Right ventricle myocardium superior (tissue), 1 donor: Measurements from ENCODE around the gene ELMO2. TPM values are rescaled to one million over a fixed set of nuclear protein-coding genes. Genes with fewer than 3 reads are reported as not detected.

Experiments
- ATAC-seq: fragments of 200-7000 bp; cut with Tn5 transposase; one replicate; pipeline ENCODE4 v1.9.1; 2020; ENCODE audit warnings: mild to moderate bottlenecking; ENCODE audit not compliant: poor library complexity
- DNase-seq: peaks from one replicate; pipeline ENCODE4 v3.0.0-alpha.2; 2020
- intact Hi-C: fragments of 100-400 bp; cut with DNase I; formaldehyde crosslinking; loops from one replicate; pipeline ENCODE4 v1.11.2; 2022
- total RNA-seq: library from RNA; stranded (reverse); fragmentation: NEBNext Ultra II Directional; extraction: Animal tissue kit (Norgen Biotek cat#: 25700); gene quantifications from one replicate; pipeline ENCODE4 v1.2.1, GENCODE V29; 2021
- donor health status: DM: no; HTN: yes; CAD: no; lungs with severe emphysema.

Gene ELMO2
- total RNA-seq, 1 donor from 2014 or later: 33.9 TPM

DNA sequence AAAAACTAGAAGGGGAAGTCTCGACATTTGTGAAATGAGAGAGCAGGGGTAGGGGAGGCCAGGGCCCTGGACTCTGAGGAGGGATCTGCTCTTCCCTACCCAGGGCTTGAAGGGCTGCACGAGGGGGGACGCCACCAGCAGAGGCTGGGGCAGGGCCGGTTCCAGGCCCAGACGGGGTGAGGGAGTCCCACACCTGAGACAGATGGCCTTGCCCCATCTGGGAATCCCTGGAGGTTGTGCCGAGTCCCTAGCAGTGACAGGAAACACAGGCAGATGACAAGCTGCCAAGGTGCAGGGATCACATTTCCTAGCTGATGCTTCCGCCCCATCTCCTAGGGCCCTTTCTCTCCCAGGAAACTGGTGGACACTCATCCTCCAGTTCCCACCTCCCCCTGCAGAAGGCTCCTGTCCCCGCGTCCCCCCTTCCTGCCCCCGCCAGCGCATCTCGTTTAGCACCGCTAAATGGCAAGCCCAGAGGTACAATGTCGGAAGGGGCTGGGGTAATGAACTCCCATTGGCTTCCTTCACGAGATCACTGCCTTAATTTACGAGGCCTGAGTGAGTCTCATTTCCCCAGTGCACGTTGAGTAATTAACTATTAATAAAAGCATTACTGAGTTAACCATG is 63.0 kb downstream of the ELMO2 start:
- ATAC-seq (no peak), DNase-seq (no peak)
- intact Hi-C loops: no loop called here

DNA sequence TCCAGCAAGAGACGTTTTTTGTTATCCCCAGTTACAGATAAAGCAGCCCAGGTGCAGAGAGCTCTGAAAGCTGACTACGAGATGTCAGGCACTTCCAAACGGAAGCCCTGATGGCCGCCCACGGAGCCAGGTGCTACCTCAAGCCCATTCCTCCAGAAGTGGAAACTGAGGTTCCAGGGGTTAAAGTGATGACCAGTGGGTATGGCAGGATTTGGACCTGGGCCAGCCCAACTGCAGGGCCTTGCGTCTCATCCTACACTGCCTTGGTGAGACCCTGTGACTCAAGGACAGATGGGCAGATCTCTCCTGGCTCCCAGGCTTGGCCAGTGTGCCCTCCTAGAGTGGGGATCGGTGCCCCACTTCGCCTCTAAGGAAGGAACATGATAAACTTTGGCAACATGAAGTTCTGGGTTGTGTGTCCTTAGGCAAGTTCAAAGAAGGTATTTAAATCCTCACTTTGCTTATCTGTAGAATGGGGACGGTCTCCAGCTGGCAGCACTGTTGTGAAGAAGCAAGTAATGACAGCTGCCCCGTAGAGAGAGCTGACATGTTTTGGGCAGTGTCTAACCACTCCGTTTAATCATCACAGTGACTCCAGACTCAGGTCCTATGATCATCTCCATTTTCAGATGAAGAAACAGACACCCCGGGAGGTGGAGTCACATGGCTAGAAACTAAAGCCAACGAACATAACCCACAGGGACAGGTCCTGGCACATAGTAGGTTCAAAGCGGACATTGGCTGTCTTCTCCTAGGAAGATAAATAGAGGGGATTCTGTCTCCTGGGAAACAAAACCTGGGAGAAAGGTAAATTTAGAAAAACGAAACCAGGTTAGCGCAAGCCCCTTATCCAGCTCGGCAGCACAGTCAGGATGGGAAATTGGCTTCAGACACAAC is 63.7 kb downstream of the ELMO2 start:
- no peak for DNase-seq
- intact Hi-C loops: no loop called here
- no peak for ATAC-seq

DNA sequence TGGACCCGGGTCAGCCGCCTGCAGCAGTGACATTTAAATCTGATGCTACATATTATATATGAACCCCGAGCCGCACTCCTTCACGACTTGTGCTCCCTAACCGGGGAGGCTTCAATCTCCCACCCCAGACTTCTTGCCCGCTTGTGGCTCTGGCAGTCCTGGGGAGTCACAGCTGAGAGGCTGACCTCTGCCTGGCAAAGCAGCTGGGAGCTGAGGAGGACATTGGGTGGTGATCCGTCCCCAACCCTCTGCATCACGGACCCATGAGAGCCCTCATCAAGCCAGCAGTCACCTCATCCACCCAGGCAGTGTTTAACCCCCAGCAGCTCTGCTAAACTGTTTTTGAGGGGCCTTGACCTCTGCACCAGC is 64.4 kb downstream of the ELMO2 start:
- DNase-seq (no peak), ATAC-seq (no peak)
- intact Hi-C loops: no loop called here

DNA sequence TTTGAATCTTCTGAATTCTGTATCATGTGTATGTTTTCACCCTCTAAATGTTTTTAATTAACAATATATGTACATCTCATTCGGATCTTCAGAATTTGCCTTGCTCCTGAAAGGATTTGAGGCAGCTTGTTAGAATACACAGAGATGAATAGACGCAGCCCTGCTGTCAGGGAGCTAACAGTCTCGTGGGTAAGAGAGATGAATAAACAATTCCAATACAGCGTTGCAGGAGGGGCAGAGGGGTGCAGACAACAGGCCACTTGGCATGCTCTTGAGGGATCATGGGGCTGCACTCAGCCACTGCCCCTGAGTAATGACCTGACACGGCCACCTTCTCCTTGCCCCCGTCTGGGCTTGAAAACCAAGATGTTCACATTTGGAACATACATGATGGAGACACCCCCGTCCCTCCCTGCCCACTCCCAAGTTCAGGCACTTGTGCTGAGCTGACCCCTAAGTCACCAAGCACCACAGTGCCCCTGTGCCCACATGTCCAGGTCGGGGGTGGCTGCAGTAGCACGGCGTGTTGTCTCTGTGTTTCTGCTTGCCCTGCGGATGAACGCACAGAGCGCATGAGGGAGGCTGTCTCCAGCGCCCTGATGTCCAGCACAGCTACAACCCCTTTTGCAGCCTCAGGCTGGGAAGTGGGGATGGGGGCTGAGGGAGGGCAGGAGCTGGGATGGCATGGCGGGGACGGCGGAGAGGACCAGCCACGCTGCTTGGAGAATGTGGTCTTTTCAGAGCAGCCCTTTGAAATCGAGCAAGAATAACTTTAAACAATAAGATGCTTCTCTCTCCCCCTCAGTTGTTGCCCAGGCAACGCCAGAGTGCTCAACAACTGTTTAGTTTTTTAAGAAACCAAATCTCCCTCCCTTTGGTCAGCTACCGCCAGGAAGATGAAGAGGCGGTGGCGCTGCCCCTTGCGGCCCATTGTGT is 65.1 kb downstream of the ELMO2 start:
- intact Hi-C loops: no loop called here
- no peak for ATAC-seq
- no peak for DNase-seq

DNA sequence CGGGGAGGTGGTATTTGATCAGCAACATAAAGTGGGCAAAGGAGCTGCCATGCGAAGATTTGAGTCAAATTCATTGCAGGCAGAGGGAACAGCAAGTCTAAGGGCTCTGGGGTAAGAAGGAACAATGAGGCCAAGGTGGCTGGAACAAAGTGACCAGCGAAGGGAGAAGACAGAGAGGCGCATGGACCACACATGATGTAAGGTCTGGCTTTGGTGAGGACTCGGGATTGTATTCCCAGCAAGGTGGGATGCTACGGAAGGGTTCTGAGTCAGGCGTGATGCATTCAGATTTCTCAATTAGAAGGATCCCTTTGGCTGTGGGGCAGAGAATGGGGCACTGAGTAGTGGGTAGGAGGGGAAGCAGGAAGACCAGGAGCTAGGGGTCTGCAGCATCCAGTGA is 67.4 kb downstream of the ELMO2 start:
- intact Hi-C loops: no loop called here

DNA sequence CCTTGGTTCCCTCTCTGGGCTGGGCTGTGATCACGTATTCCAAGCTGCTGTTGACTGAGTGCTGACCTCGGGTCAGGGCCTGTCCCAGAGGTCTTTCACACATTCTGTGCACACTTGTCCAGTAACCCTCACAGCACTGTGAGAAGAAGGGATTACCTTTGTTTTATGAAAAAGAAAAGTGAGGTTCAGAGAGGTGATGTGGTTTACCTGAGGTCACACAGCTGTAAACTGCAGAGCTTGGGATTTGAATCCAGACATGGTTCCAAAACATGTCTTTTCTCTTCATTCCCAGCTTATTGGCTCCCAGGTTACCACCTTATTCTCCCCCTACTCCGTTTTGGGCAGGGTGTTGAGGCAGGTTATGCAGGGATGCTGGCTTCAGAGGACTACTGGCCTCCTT is 69.7 kb downstream of the ELMO2 start:
- no peak for ATAC-seq
- DNase-seq: no peak
- intact Hi-C loops: no loop called here

More for the DNA sequence above, 67.4 kb downstream of the ELMO2 start:
- DNase-seq: no peak
- no peak for ATAC-seq

DNA sequence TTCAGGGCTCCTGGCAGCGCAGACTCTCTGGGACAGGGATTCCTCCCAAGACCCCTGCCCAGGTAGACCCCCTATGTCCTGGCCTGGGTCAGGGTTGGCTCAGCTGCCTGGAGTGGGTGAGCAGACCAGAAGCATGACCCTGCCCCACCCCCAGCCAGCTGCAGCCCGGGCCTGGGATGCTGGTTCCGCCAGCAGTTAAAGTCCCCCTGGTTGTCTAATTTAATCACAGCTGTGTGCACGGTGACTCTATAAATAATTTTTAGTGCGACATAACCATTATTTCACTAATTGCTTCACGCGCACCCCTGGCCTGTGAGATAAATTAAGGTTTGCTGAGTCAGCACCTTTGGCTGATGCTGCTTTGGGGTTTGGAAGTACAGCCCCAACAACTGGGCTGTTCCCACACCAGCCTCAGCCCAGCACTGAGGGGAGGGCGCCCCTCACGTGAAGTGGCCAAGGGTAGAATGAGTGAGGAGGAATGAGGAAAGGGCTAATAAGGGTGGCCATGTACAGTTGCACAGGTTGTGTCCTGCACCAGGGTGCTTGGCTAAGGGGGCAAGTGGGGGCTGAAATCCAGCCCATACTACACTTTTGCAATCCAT is 72.0 kb downstream of the ELMO2 start:
- intact Hi-C loops: no loop called here
- no peak for DNase-seq
- no peak for ATAC-seq

DNA sequence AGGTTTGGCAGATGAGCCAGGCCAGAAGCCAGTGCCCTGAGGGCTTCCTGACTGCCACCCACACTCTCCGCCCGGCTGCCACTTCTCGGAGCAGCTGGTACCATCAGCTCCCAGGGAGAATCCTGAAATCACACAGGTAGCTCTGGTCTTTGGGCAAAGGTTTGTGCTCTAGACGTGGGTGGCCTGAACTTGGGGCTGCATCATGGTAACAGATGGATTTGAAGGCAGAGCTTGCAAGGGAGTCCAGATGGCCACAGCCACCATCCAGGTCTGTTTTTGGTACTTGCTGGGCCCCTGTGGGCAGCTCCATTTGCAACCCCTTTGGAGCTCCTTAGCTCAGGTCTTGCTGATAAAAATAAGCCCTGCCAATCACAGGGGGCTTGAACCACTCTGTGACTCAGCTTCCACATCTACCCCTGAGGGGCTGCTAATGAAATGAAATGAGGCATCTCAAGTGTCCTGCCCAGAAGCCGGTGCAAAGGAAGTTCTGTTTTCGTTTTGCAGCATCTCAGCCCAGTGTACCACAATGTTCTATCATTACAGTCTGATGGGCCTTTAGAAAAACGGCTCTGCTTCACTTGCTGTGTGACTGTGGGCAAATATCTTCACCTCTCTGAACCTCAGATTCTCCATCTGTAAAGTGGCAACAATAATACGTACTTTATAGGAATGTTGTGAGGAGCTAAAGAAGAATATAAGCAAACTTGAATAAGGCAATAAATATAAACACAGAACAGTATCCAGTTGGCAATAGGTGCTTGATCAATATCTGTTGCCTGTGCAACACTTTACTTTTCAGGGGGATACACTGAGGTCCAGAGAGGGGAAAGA is 73.0 kb downstream of the ELMO2 start:
- DNase-seq (peak; percentile 58), ATAC-seq (peak; percentile 83)
- intact Hi-C loops: no loop called here

DNA sequence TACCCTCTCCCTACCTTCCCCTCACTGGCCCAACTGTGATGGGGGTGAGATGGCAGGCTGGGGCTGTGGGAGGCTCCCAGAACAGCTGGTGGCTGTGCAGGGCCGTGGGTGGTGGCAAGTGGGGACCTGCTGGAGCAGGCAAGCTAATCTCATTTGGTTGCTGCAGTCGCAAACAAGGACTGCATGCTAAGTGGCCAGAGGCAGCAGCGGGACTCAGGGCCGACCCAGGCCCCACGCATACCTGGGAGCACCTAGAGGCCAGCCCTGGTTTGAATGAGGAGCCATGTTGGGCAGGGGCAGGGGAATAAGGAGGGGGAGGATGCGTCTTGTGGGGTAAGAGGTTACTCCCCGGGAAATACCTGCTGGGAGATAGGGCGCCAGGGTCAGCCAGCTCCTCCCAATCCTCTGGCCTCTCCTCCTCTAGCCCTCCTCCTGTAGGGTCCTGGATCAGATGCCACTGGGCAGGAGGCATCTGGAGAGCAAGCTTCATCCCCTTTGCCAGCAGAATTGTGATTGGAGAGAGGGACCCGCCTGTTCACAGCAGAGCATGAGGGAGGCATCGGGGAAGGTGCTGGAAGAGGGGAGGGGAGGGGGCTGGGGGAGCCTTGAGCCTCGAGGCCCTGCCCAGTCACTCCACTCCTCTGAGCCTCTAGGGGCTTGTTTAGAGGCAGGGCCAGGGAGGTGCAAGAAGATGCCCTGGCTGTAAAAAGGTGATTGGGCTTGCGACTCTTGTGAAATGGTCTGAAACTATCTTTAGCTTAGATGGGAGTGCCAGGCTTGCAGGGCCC is 73.8 kb downstream of the ELMO2 start:
- ATAC-seq: no peak
- intact Hi-C loops: no loop called here
- no peak for DNase-seq

DNA sequence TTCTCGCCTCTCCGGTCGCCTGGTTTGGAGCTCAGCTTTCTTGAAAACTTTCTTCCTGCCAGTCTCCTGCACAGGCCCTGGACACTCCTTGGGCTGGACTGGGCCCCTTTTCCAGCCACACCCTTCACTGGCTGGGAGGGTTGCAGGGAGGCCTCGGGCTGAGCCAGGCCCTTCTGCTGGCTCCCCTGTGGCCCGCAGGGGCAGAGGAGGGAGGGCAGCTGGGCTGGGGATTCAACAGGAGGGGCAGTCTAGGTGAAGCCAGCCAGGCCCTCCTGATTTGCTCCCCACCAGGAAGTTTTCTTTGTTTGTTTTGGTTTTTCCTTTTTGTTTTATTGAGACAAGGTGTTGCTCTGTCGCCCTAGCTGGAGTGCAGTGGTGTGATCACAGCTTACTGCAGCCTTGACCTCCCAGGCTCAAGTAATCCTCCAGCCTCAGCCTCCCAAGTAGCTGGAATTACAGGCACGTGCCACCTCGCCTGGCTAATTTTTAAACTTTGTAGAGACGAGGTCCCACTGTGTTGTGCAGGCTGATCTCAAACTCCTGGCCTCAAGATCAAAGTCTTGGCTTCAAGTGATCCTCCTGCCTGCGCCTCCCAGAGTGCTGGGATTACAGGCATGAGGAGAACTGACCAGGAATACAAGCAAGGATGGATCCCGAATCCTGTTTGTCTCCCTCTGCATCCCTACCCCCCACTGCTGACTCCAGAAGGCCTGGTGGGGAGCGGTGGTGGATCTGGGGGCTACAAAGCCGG is 74.6 kb downstream of the ELMO2 start:
- intact Hi-C loops: no loop called here
- no peak for DNase-seq
- no peak for ATAC-seq

DNA sequence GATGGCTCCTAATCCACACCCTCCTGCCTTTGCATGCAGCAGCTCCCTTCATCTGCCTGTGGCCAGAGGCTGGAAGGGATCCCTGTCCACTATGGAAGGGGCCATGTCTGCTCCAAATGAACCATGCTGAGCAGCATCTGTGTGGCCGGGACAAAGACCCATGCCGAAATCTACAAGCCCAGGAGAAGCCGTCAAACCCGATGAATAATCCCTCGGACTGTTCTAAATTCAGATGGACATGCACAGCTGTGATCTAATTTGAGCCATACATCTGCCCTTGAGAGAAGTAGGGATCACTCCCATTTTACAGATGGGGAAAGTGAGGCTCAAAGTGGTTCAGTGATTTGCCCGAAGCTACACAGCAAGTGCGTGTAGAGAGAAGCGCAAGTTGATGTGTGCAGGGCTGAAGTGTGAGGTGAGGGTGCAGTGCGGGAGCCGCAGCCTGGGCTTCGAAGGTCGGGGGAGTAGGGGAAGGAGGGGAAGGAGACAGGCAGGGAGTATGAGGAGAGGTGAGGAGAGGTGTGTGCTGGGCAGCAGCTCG is 75.5 kb downstream of the ELMO2 start:
- no peak for ATAC-seq
- DNase-seq: no peak
- intact Hi-C loops: no loop called here

DNA sequence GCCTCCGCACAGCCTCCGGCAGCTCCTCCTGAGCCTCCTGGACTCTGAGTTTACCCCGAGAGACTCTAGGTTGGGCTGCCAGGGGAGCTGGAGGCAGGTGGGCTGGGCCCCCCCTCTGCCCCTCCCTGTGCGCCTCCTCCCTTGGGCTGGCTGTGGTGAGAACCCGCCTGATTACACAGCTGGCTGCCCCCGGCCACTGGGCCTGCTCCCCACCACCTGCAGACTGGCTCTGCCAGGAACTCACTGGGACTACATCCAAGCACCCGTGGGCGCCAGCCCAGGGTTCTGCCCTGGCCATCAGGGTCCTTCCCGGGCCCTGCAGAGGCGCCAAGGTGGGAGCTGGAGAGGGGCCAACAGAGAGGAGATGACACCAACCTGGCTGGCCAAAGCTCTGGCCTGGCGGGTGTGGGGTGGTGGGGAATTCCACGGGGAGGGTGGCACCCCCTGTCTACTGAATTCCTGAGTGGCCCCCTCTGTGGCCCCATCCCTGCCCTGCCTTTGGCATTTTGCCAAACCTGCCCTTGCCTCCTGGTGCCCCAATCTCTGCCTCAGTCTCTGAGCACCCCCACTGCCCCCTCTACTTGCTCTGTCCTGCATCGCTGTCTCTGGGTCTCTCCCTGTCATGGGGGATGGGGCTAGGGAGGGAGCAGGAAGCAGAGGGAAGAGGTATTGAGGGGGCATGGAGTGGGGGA is 76.2 kb downstream of the ELMO2 start:
- ATAC-seq (peak; percentile 31), DNase-seq (no peak)
- intact Hi-C loops: no loop called here

DNA sequence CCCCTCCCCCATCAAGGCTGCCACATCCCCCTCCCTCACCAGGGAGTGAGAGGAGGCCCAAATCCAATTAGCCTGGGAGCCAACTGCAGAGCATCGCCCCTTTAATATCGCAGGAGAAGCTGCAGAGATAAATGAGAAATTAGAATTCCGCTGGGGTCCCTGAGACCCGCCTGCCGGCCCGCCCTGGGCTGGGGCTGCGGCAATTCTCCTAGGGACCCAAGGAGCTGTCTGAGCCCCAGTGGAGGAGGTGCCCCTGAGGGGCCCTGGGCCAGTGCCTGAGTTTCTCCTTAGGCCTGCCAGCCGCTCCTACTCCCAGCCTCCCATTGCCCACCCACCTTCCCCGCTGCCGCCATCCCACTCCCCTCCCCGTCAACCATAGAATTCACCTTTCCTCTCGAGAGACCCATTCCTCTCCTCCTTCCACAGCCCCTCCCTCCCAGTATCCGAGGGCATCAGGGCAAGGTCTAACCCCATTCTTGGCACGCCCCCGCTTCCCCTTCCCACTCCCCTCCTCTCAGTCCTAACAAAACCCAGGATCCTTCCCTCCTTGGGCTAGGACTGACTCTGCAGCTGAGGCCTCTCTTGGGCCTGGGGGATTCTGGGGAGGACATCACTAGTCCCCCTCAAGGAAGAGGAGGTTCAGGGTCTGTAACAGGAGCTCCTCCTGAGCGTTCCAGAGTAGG is 78.1 kb downstream of the ELMO2 start:
- intact Hi-C loops: no loop called here
- no peak for DNase-seq
- no peak for ATAC-seq

DNA sequence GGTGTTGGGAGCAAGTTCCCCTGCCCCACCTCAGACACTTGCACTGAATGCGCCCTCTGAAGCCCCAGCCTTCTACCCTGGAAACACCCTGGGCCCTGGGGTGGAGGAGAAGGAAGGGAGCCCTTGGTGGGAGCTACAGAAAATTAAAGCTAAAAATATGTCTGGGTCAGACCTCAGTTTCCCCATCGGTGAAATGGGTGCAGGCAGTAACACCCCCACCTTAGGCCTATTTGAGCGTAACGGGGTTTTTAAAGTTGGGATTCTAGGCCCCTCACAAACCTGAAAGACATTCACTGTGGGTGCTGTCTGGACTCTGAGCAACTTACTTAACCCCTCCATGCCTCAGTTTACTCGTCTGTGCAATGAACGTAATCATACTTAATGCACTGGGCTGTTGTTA is 78.9 kb downstream of the ELMO2 start:
- intact Hi-C loops: no loop called here

DNA sequence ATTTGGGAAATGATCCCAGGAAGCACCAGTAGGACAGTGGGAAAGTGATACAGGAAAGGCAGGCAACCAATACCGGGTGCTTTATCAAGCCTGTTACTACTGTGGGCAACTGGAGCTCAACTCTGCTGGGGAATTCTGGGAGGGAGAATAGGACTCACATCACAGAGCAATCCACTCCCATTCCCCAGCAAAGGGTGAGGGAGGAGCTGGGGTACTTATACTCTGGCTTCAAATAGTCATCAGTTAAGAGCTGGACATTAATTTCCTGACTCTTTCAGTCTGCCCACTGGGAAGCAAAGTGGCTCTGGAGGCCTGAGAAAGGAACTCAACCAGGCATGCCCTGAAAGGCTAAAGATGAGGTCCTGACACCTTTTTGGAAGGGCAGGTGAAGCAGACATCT is 80.6 kb downstream of the ELMO2 start:
- intact Hi-C loops: no loop called here
- no peak for ATAC-seq
- no peak for DNase-seq

More for the DNA sequence above, 78.9 kb downstream of the ELMO2 start:
- no peak for DNase-seq
- no peak for ATAC-seq
